ENCODE results near the gene HOXD8.
A peak's percentile ranks its signal among the peaks of the same experiment; 100 is the strongest.

The HOXD8 gene

GRCh38 chr2:176128982-176129796, at the start of gene HOXD8:
TSS of gene HOXD8 (plus strand) at chr2:176129705. CDS start at chr2:176130367, 662 bp downstream.
- Histone ChIP-seq H3K27ac (ENCODE audit: extremely low read depth, low read depth, low read length) (peak within 1 kb of the TSS; percentile 98), H3K4me3 (ENCODE audit: low read depth, low read length) (peak within 1 kb of the TSS; percentile 56), H3K4me1 (ENCODE audit: control insufficient read depth, insufficient read depth, low read length) (peaks cover 5% of the 10 kb centered on the region; the same call in 1 of the 2 replicates), H3K9me3 (ENCODE audit: control insufficient read depth, insufficient read depth, low read depth, low read length) (no peaks in the 10 kb centered on the region), H3K36me3 (ENCODE audit: control insufficient read depth in 2 of 2, insufficient read depth in 1 of 2, low read length in 2 of 2) (peaks cover 0 to 10% of the 10 kb centered on the region in 2 experiments; a peak in 1 of 3 replicates)
- POLR2A ChIA-PET, result interaction anchor here (0.6 to 1.7 kb wide), 2 partner anchors 25 to 247 kb away, joined by 3 to 4 read pairs; no protein-coding TSS in a partner anchor
- CTCF ChIA-PET, result interaction anchor here (0.7 to 1.0 kb wide), 3 partner anchors 11 to 621 kb away, joined by 3 to 4 read pairs (median 3); no protein-coding TSS in a partner anchor
- TF ChIP-seq ZNF558 (tag by site-specific recombination; IDR thresholded peaks at IDR 0.05) (no peak), ZNF266 (tag by site-specific recombination; IDR thresholded peaks at IDR 0.05; ENCODE audit: low read depth) (no peak), ZNF350 (tag by site-specific recombination; IDR thresholded peaks at IDR 0.05) (no peak), YY2 (tag by site-specific recombination; IDR thresholded peaks at IDR 0.05) (0 out of 2 replicates have a peak, but pooled peaks have one; percentile 35), ZNF549 (tag by site-specific recombination; IDR thresholded peaks at IDR 0.05) (no peak), ZNF677 (tag by site-specific recombination; IDR thresholded peaks at IDR 0.05) (no peak), ZNF580 (tag by site-specific recombination; IDR thresholded peaks at IDR 0.05) (peak; percentile 51; the same call in 1 of the 2 replicates), ZNF121 (tag by site-specific recombination; IDR thresholded peaks at IDR 0.05) (0 out of 2 replicates have a peak, but pooled peaks have one; percentile 23), PRDM6 (tag by site-specific recombination; IDR thresholded peaks at IDR 0.05) (no peak), ZFP3 (tag by site-specific recombination; IDR thresholded peaks at IDR 0.05; ENCODE audit: low read depth) (no peak), ZBTB26 (tag by site-specific recombination; optimal IDR thresholded peaks at IDR 0.05) (peak; percentile 89), TSHZ1 (tag by site-specific recombination; IDR thresholded peaks at IDR 0.05; ENCODE audit: borderline replicate concordance) (peak; percentile 58; the same call in 1 of the 2 replicates), ZBTB48 (tag by site-specific recombination; IDR thresholded peaks at IDR 0.05) (peak; percentile 96), YY1 (tag by site-specific recombination; IDR thresholded peaks at IDR 0.05) (peak; percentile 61), ZNF354C (tag by site-specific recombination; IDR thresholded peaks at IDR 0.05; ENCODE audit: borderline replicate concordance, low read depth) (no peak), ZFHX2 (tag by site-specific recombination; conservative IDR thresholded peaks at IDR 0.05) (peak; percentile 38), ZNF114 (tag by site-specific recombination; IDR thresholded peaks at IDR 0.05) (no peak), ZNF600 (tag by site-specific recombination; IDR thresholded peaks at IDR 0.05) (peak; percentile 32; the same call in 1 of the 2 replicates), ZNF221 (tag by site-specific recombination; IDR thresholded peaks at IDR 0.05; ENCODE audit: borderline replicate concordance) (peak; percentile 84; the same call in 1 of the 2 replicates), ZBTB44 (tag by site-specific recombination; IDR thresholded peaks at IDR 0.05) (peak; percentile 42; the same call in 1 of the 2 replicates), PATZ1 (tag by site-specific recombination; IDR thresholded peaks at IDR 0.05) (peak; percentile 90), ZNF426 (tag by site-specific recombination; IDR thresholded peaks at IDR 0.05) (no peak), ZNF837 (tag by site-specific recombination; IDR thresholded peaks at IDR 0.05) (0 out of 2 replicates have a peak, but pooled peaks have one; percentile 30), SCRT1 (tag by site-specific recombination; IDR thresholded peaks at IDR 0.05; ENCODE audit: borderline replicate concordance) (no peak), ZBTB17 (tag by site-specific recombination; IDR thresholded peaks at IDR 0.05) (peak; percentile 47), SP7 (tag by site-specific recombination; IDR thresholded peaks at IDR 0.05) (peak; percentile 80)
